Esophagus muscularis mucosa (tissue), 4 donors: Measurements from ENCODE around the gene PAXIP1.

Experiments used
- CTCF ChIP-seq, 3 experiments: fragments of 200-600 bp in 2 of 3; fragments of 450-650 bp in 1 of 3; sonication (generic) in 2 of 3; IDR thresholded peaks; one replicate each; pipeline ENCODE4 v1.5.1; 2017 to 2019; ENCODE audit warnings: antibody characterized with exemption in 3 of 3, mild to moderate bottlenecking in 2 of 3, moderate library complexity in 1 of 3
- EP300 ChIP-seq: sonication (generic); formaldehyde crosslinking; IDR thresholded peaks from one replicate; pipeline ENCODE4 v1.6.1; 2017; ENCODE audit warnings: antibody characterized with exemption
- POLR2A ChIP-seq: fragments of 450-650 bp; IDR thresholded peaks from one replicate; pipeline ENCODE4 v1.6.1; 2017; ENCODE audit warnings: antibody characterized with exemption, moderate library complexity, mild to moderate bottlenecking, low read depth

GRCh38 chr7:155043756-155044155 is 40.8 kb upstream of the PAXIP1 start:
- TF ChIP-seq EP300 (no peak), CTCF (IDR thresholded peaks at IDR 0.05) (no peak), POLR2A (no peak)
